ENCODE results near the gene DRD4.

DRD4 gene

GRCh38 chr11:643366-643765, 6.3 kb downstream of the DRD4 start:
- peaks cover 6% of the 10 kb centered on the region for H3K9me3 ChIP-seq (ENCODE audit: insufficient read depth, low read depth, low read length)
- no peak overlapping the region for H3K27ac ChIP-seq (ENCODE audit: low read depth, low read length)
- H2BK120ac ChIP-seq (ENCODE audit: insufficient read depth, low read length, poor library complexity): no peak overlapping the region
- H3K4me2 ChIP-seq (ENCODE audit: low read length): no peak overlapping the region
- H2AFZ ChIP-seq (ENCODE audit: insufficient read depth, low read length, poor library complexity): no peak overlapping the region
- H2BK12ac ChIP-seq (ENCODE audit: low read length): no peak overlapping the region
- H4K91ac ChIP-seq (ENCODE audit: low read depth, low read length): no peak overlapping the region
- no peak overlapping the region for H3K18ac ChIP-seq (ENCODE audit: low read length)
- peaks cover 25 to 29% of the 10 kb centered on the region in 2 experiments for H3K36me3 ChIP-seq (ENCODE audit: control insufficient read depth in 1 of 2, insufficient read depth in 2 of 2, low read length in 2 of 2)
- H2AK5ac ChIP-seq (ENCODE audit: low read length): no peak overlapping the region
- H4K8ac ChIP-seq (ENCODE audit: low read depth, low read length): no peak overlapping the region
- H4K12ac ChIP-seq (ENCODE audit: low read depth, low read length): no peak overlapping the region
- H3K27me3 ChIP-seq (ENCODE audit: insufficient read depth, low read length): peaks cover 16% of the 10 kb centered on the region
- no peak overlapping the region for H3K4me3 ChIP-seq (ENCODE audit: low read depth, low read length)
- WGBS (ENCODE audit: extremely low coverage, insufficient coverage, insufficient read length): no CpG with 5 or more reads among the region's 9 CpGs
- H3K9ac ChIP-seq (ENCODE audit: low read length): no peak overlapping the region
- H3K23ac ChIP-seq (ENCODE audit: low read length): no peak overlapping the region
- H3K4ac ChIP-seq (ENCODE audit: low read depth, low read length): no peak overlapping the region
- peaks cover 0 to 10% of the 10 kb centered on the region in 2 experiments for H3K4me1 ChIP-seq (ENCODE audit: control insufficient read depth in 1 of 2, insufficient read depth in 2 of 2, low read length in 2 of 2)
- H2BK5ac ChIP-seq (ENCODE audit: low read depth, low read length, poor library complexity): no peak overlapping the region
- no peak for DNase-seq
- H3K14ac ChIP-seq (ENCODE audit: low read length): no peak overlapping the region
- no peaks in the 10 kb centered on the region for H3K79me2 ChIP-seq (ENCODE audit: control insufficient read depth, insufficient read depth, low read length, poor library complexity)
- no peaks in the 10 kb centered on the region for H3K79me1 ChIP-seq (ENCODE audit: low read length)

DNA sequence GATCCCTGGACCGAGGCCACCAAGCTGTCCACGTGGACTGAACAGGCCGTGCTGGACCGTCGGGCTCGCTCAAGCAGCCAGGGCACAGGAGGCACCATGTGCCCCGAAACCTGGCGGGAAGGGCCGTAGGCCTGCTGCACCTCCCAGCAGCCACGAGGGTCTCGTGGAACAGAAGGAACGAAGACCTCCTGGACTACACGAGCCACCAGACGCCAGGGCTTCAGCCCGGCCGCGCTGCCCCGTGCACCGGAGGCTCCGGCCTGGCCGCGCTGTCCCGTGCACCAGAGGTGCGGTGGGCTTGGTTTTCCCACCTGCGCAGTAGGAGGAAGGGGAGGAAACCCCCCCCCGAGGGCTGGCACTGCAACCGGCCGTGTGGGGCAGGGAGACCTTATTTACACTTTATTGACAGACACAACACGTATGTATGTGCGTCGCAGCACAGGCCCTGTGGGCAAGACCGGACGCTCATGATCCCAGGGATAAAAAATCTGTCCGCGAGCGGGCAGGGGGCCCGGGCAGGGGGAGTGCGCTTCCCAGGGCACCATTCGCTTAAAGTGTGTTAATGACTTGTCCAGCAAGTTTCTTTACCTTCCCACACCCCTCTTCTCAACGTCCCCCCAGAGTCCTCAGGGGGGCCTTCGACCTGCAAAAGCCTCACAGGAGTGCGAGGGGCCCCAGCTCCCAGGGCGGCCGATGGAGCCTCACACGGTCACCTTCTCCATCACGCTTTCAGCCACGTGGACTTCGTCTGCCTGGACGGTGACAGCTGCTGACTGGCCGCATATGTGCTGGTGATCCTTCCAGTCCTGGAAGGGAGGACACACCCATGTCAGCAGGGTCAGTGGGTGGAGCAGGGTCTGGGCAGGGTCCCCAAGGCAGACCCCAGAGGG, 7.0 kb downstream of the DRD4 start:
- Histone ChIP-seq H3K9me3 (ENCODE audit: insufficient read depth, low read depth, low read length) (peaks cover 6% of the 10 kb centered on the region), H3K4me2 (ENCODE audit: low read length) (no peak overlapping the region), H3K27ac (ENCODE audit: low read depth, low read length) (no peak overlapping the region), H3K4me3 (ENCODE audit: low read depth, low read length) (no peak overlapping the region), H3K18ac (ENCODE audit: low read length) (no peak overlapping the region), H3K23ac (ENCODE audit: low read length) (no peak overlapping the region), H3K36me3 (ENCODE audit: control insufficient read depth in 1 of 2, insufficient read depth in 2 of 2, low read length in 2 of 2) (peaks cover 25 to 29% of the 10 kb centered on the region in 2 experiments), H4K91ac (ENCODE audit: low read depth, low read length) (no peak overlapping the region), H3K9ac (ENCODE audit: low read length) (no peak overlapping the region), H2BK12ac (ENCODE audit: low read length) (no peak overlapping the region), H4K12ac (ENCODE audit: low read depth, low read length) (no peak overlapping the region), H3K4ac (ENCODE audit: low read depth, low read length) (no peak overlapping the region), H2AFZ (ENCODE audit: insufficient read depth, low read length, poor library complexity) (no peak overlapping the region), H2BK5ac (ENCODE audit: low read depth, low read length, poor library complexity) (no peak overlapping the region), H4K8ac (ENCODE audit: low read depth, low read length) (no peak overlapping the region), H3K27me3 (ENCODE audit: insufficient read depth, low read length) (peaks cover 9% of the 10 kb centered on the region), H3K79me1 (ENCODE audit: low read length) (no peaks in the 10 kb centered on the region), H3K79me2 (ENCODE audit: control insufficient read depth, insufficient read depth, low read length, poor library complexity) (no peaks in the 10 kb centered on the region), H2BK120ac (ENCODE audit: insufficient read depth, low read length, poor library complexity) (no peak overlapping the region), H3K4me1 (ENCODE audit: control insufficient read depth in 1 of 2, insufficient read depth in 2 of 2, low read length in 2 of 2) (peaks cover 0 to 6% of the 10 kb centered on the region in 2 experiments), H3K14ac (ENCODE audit: low read length) (no peak overlapping the region), H2AK5ac (ENCODE audit: low read length) (no peak overlapping the region)
- no CpG with 5 or more reads among the region's 50 CpGs for WGBS (ENCODE audit: extremely low coverage, insufficient coverage, insufficient read length)
- DNase-seq: no peak

- no peak overlapping the region for H3K23ac ChIP-seq (ENCODE audit: low read length)
- no peaks in the 10 kb centered on the region for H3K79me1 ChIP-seq (ENCODE audit: low read length)
- no peak overlapping the region for H3K4ac ChIP-seq (ENCODE audit: low read depth, low read length)
- no peaks in the 10 kb centered on the region for H3K4me1 ChIP-seq (ENCODE audit: control insufficient read depth in 1 of 2, insufficient read depth in 2 of 2, low read length in 2 of 2)
- no peak overlapping the region for H2BK5ac ChIP-seq (ENCODE audit: low read depth, low read length, poor library complexity)
- H3K79me2 ChIP-seq (ENCODE audit: control insufficient read depth, insufficient read depth, low read length, poor library complexity): no peaks in the 10 kb centered on the region
- peaks cover 31 to 35% of the 10 kb centered on the region in 2 experiments for H3K36me3 ChIP-seq (ENCODE audit: control insufficient read depth in 1 of 2, insufficient read depth in 2 of 2, low read length in 2 of 2)
- no peak overlapping the region for H2AK5ac ChIP-seq (ENCODE audit: low read length)
- DNase-seq: no peak
- no peak overlapping the region for H4K8ac ChIP-seq (ENCODE audit: low read depth, low read length)
- H3K9ac ChIP-seq (ENCODE audit: low read length): no peak overlapping the region
- H3K9me3 ChIP-seq (ENCODE audit: insufficient read depth, low read depth, low read length): peaks cover 4% of the 10 kb centered on the region
- no peak overlapping the region for H3K14ac ChIP-seq (ENCODE audit: low read length)
- no peak overlapping the region for H2BK12ac ChIP-seq (ENCODE audit: low read length)
- no peak overlapping the region for H4K12ac ChIP-seq (ENCODE audit: low read depth, low read length)
- no CpG with 5 or more reads among the region's 16 CpGs for WGBS (ENCODE audit: extremely low coverage, insufficient coverage, insufficient read length)
- no peaks in the 10 kb centered on the region for H3K27me3 ChIP-seq (ENCODE audit: insufficient read depth, low read length)
- no peak overlapping the region for H4K91ac ChIP-seq (ENCODE audit: low read depth, low read length)
- no peak overlapping the region for H3K4me2 ChIP-seq (ENCODE audit: low read length)
- no peak overlapping the region for H3K4me3 ChIP-seq (ENCODE audit: low read depth, low read length)
- H2AFZ ChIP-seq (ENCODE audit: insufficient read depth, low read length, poor library complexity): no peak overlapping the region
- H3K18ac ChIP-seq (ENCODE audit: low read length): no peak overlapping the region
- no peak overlapping the region for H2BK120ac ChIP-seq (ENCODE audit: insufficient read depth, low read length, poor library complexity)
- no peak overlapping the region for H3K27ac ChIP-seq (ENCODE audit: low read depth, low read length)
These were observed 8.5 kb downstream of the DRD4 start for GRCh38 chr11:645536-645935.

- H4K12ac ChIP-seq (ENCODE audit: low read depth, low read length): no peak overlapping the region
- no peak overlapping the region for H2BK120ac ChIP-seq (ENCODE audit: insufficient read depth, low read length, poor library complexity)
- H3K23ac ChIP-seq (ENCODE audit: low read length): no peak overlapping the region
- no peak overlapping the region for H2AK5ac ChIP-seq (ENCODE audit: low read length)
- no peak overlapping the region for H3K27ac ChIP-seq (ENCODE audit: low read depth, low read length)
- DNase-seq: no peak
- H3K79me1 ChIP-seq (ENCODE audit: low read length): no peaks in the 10 kb centered on the region
- H3K4me3 ChIP-seq (ENCODE audit: low read depth, low read length): no peak overlapping the region
- no peak overlapping the region for H4K91ac ChIP-seq (ENCODE audit: low read depth, low read length)
- WGBS (ENCODE audit: extremely low coverage, insufficient coverage, insufficient read length): no CpG with 5 or more reads among the region's 14 CpGs
- H2BK12ac ChIP-seq (ENCODE audit: low read length): no peak overlapping the region
- peaks cover 4% of the 10 kb centered on the region for H3K9me3 ChIP-seq (ENCODE audit: insufficient read depth, low read depth, low read length)
- H3K36me3 ChIP-seq (ENCODE audit: control insufficient read depth in 1 of 2, insufficient read depth in 2 of 2, low read length in 2 of 2): peaks cover 33 to 36% of the 10 kb centered on the region in 2 experiments
- no peak overlapping the region for H2AFZ ChIP-seq (ENCODE audit: insufficient read depth, low read length, poor library complexity)
- H3K79me2 ChIP-seq (ENCODE audit: control insufficient read depth, insufficient read depth, low read length, poor library complexity): no peaks in the 10 kb centered on the region
- no peak overlapping the region for H3K14ac ChIP-seq (ENCODE audit: low read length)
- H3K4ac ChIP-seq (ENCODE audit: low read depth, low read length): no peak overlapping the region
- H3K4me2 ChIP-seq (ENCODE audit: low read length): no peak overlapping the region
- no peak overlapping the region for H2BK5ac ChIP-seq (ENCODE audit: low read depth, low read length, poor library complexity)
- no peak overlapping the region for H3K18ac ChIP-seq (ENCODE audit: low read length)
- no peak overlapping the region for H4K8ac ChIP-seq (ENCODE audit: low read depth, low read length)
- no peak overlapping the region for H3K9ac ChIP-seq (ENCODE audit: low read length)
- H3K27me3 ChIP-seq (ENCODE audit: insufficient read depth, low read length): no peaks in the 10 kb centered on the region
- H3K4me1 ChIP-seq (ENCODE audit: control insufficient read depth in 1 of 2, insufficient read depth in 2 of 2, low read length in 2 of 2): no peaks in the 10 kb centered on the region
These were observed 9.1 kb downstream of the DRD4 start for GRCh38 chr11:646214-646613.
